Erythroblast (primary cell): ENCODE data around the gene ENAM.

Experiments used
- GATA1 ChIP-seq: IDR thresholded peaks from 2 replicates; pipeline ENCODE4 v1.6.1; 2011; ENCODE audit warnings: low read depth, mild to moderate bottlenecking, control low read depth, low read length, moderate library complexity
- POLR2A ChIP-seq: IDR thresholded peaks from 2 replicates; pipeline ENCODE4 v1.6.1; 2011; ENCODE audit warnings: mild to moderate bottlenecking, low read length

DNA sequence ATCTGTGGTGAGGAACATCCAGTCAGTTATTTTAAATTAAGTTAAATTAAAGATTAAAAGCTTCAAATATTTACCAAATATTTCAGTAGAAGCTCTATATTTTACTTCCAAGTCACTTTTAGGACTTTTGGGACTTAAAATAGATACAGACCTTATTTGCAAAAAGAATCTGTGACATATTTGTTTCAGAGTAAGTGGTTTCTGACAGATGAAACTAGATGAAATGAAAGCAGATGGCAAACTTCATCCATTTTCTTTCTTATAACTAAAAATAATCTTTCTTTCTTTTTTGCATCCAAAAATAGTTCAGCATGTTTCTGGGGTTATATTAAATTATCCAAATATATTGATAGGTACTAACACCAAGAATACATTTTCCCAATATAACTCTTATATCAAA, 53.2 kb downstream of the ENAM start:
- TF ChIP-seq POLR2A (no peak), GATA1 (no peak)
